NCI-H69 (cell line): ENCODE measurements around the gene TP73.

ENCODE experiments used
- DNase-seq: peaks from one replicate; lab custom pipeline; 2025; lab: John Stamatoyannopoulos, UW

TP73 gene

DNA sequence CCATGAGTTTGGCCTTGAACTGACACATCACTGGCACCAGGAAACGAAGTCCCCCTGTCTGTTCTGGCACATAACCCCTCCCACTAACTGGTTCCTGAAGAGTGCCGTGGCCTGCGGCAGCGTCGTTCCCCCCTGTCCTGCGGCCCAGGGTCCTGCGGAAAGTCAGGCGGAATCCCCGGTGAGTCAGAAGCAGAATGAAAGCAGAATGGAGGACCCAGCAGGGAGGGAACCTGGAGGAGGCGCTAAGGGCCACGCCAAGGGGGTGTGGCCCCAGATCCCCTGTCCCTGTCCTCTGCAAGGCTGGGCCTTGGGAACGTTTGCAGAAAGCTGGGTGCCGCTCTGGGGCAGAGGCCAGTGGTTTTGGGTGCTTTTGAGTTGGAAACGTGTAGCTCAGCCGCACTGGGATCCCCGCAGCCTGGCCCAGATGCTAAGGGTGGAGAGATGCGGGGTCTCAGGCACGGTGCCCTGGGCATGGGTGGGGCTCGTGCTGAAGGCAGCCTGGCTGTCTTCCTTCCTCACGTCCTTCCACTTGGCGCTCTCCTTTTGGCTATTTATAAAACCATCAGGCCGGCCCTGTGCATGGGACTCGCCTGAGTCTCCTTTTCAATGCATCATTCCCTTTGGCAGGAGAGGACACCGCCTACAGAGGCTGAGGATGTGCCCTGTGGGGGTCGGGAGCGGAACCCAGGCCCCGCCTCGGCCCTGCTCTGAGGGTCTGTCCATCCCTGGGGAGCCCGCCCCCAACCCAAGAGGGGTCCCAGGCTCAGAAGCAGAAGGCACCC lies 36.2 kb downstream of the TP73 start:
- no peak for DNase-seq

DNA sequence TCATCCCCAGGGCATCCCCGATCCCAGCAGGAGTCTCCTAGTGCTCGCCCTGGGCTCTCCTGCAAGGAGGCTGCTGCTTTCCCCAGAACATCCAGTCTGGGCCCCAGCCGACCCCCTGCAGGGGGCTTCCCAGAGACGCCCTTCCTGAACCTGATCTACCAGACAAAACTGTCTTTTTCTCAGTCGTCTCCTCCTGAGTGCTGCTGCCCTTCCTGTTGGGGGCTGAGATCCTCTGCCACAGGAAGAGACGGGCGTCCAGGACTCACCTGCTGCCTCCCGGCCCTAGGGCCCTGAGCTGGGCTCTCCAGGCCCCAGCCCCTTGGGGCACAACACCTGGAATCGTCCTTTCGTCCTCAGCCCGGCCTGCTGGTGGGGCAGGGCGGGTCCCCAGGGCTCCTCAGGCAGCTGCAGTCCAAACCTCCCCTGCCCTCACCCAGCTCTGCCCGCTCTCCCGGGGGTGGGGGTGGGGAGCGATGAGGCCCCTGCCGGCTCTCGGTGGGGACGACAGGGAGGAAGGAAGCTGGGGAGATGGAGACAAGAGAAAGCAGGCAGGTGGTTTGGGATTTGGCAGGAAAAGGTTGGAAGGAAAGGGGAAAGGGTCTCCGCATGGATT lies 36.9 kb downstream of the TP73 start:
- DNase-seq, result peak; percentile 25

DNA sequence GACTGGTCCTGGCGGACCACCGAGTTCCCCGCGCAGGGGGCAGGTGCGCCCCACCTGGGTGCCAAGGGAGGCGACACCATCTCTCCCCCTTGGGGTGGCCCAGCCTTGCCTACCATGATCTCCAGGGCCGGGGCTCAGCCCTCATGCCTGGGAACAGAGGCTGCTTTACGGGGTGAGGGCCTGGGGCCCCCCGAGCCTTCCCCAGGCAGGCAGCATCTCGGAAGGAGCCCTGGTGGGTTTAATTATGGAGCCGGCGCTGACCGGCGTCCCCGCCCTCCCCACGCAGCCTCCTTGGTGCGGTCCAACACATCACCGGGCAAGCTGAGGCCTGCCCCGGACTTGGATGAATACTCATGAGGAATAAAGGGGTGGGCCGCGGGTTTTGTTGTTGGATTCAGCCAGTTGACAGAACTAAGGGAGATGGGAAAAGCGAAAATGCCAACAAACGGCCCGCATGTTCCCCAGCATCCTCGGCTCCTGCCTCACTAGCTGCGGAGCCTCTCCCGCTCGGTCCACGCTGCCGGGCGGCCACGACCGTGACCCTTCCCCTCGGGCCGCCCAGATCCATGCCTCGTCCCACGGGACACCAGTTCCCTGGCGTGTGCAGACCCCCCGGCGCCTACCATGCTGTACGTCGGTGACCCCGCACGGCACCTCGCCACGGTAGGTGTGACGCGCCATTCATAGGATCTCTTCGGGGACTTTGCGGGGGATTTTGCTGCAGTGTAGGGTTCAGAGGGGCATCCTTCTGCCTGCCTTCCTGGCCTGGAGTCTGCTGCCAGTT lies 38.2 kb downstream of the TP73 start:
- DNase-seq, result peak; percentile 77

DNA sequence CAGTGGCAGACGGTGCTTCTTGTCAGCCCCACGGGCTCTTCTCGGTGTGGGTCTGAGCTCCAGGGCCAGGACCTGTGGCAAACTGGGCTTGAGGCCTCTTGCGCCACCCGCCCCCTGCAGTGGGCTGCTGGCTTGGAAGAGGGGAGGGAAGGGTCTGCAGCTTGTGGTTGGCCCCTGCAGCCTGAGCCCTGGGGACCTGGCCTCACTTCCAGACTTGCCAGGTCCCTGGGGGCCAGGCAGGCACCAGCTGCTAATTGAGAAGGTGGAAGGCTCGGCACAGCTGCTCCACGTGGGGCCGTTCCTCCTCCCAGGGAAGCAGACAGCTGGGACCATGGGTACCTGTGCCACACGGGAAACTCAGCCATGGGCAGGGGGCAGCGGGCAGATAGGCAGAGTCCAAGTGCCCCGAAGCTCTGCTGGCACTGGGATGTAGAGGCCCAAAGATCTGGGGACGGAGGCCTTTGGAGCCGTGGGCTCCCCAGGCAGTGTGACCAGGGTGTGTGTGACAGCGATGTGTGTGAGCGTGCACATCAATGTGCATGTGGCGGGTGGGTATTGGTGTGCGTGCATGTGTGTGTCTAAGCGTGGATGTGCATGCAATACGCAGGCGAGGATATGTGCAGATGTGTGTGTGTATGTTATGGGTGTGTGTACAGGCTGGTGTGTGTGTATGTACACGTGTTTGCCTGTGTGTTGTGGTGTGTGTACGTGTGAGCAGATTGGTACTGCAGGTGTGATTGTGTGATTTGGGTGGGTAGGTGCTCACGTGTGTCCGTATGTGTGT lies 39.3 kb downstream of the TP73 start:
- peak; percentile 74 for DNase-seq

DNA sequence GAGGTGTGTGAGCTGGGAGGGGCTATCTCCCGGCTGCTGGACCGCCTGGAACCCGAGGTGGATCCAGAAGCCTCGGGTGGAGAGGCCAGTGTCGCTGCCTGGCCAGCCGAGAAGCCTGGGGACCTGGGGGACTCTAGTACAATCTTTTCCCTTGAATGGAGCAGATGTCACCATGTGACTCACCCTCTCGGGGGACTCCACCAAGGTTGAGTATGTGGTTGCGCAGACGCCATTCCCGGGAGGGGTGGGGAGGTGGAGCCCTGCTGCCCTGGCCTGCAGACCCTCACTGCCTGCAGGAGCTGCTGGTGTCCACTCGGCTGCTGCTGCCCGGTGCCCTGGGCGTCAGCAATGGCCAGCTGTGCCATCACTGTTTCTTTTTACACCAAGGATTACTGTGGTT lies 40.3 kb downstream of the TP73 start:
- peak; percentile 13 for DNase-seq

DNA sequence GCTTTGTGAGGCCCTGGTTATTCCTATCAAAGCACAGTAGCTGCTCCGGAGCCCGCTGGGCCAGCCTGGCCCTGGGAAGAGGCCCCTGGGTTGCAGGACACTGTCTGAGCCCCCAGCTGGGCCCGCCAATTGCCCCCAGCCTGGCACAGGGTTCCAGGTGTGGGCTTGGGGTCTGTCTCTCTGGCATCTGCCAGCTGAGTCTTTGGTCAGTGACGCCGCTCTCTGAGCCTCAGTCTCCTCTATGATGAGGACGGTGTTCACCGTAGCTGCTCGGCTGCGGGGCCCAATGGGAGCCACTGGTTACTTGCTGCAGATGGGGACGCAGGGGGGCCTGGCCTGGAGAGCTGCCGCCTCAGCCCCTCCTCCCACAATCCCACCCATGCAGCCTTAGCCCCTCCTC lies 41.0 kb downstream of the TP73 start:
- DNase-seq, result no peak

DNA sequence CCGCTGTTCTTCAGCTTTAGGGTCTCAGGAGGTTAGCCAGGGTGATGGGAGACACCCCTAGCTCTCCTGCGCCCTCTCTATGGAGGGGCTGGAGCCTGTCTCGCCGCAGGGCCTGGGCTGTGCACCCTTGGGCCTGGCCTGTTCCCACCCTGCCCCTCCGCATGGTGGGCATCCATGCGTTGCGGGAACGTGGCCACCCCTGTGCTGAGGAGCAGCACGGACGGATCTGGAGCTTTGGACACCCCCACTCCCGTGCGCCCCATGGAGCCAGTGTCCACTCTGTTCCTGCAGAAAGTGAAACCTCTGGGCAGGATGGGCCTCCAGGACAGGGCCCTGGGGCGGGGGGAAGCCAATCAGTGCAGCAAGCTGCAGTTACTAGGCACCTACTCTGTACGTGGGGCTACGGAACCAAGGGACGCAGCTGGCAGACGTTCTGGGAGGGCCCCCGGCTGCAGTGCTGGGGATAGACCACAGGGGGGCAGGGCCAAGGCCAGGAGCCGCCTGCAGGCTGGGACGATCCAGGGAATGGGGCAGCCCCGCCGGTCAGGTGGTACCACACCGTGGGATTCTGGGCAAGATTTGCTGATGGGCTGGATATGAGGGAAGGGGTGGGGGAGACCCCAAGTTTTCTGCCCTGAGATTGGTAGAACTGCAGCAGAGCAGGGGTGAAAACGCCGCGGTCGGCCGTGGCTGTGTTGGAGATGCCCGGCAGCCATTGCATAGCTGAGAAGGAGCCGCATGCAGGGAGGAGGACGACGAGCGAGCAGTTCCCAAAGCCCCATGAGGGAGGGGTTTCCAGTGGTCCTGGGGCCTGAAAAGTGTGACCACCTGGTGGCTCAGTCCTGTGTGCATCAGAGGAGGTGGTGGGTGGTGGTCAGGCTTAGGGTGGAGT lies 43.3 kb downstream of the TP73 start:
- peak; percentile 15 for DNase-seq

DNA sequence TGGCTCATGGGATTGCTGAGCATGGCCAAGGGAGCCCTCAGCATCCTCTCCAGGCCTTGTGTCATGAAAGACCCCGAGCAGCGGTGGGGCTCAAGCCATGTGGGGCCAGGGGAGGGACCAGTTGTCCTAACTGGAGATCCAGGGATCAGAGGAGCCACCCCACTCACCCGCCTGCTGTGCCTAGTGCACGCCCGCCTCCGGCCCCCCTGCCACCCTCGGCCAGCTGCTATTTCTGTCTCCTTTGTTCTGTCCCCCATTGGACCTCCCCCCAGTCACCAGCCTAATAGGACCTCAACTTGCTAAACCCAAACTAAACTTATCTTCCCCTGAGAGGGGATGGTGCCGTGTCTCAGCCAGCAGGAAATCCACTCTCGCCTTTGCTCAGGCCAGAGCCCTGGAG lies 44.4 kb downstream of the TP73 start:
- peak; percentile 43 for DNase-seq

DNA sequence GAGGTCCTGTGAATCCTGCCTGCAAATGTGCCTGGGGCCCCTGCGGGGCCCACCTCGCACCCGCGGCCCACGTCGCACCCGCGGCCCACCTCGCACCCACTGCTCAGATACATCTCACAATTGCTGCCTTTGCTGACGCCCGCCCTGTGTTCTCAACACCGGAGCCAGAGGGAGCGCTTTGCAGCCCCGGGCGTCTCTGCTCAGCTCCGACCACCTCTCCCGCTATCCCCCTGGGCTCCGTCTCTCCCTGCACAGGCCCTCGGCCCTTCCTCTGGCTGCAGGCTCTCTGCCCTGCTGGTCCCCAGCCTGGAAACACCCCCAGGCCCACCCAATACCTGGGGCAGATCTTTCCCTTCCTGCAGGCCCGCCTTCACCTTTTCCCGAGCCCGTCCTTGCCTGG lies 44.8 kb downstream of the TP73 start:
- DNase-seq, result no peak

DNA sequence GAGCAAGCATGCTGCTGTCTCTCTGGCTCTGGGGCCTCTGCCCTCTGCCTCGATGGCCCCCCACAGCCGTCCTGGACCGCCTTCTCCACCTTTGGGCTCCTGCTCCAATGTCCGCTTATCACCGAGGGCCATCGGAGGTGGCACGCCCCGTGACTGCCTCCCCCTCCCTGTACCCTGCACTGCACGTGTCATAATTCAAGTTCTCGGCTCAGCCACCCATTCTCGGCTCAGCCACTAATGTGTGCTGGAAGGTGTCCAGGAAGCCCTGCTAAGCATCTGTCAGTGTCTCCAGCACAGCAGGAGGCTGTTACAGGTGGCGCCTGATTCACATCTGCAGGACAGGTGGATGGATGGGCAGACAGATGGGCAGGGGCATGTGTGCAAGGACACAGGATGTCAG lies 45.5 kb downstream of the TP73 start:
- DNase-seq, result peak; percentile 97

DNA sequence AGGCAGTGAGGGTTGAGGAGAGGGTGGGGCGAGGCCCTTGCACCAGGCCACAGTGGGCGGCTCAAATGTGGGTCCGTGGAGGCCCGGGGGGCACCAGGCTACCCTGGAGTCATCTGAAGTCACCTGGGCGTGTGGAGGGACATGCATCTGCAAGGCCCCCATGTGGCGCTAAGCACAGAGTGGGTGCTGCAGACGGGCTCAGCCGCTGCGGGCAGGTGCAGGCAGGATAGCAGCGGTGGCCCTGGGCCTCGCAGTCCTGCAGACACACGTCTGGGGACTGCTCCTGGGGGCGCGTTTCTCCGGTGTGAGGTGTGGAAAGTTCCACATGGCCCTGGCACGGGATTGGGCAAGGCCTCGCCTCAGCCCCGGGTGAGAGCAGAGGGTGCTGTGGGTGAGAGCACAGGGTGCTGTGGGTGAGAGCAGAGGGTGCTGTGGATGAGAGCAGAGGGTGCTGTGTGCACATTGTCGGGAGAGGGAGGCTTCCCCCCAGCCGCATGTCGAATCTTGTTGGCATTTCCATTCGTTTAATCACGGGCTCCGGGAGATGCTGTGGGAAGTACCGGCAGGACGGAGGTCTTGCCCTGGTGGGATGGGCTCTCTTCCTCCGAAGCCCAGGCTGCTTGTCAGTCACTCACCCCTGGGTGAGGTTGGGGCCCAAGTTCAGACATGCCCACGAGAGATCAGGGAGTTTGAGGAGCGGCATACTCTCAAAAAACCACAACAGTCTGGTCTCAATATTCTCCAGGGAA lies 46.5 kb downstream of the TP73 start:
- no peak for DNase-seq

DNA sequence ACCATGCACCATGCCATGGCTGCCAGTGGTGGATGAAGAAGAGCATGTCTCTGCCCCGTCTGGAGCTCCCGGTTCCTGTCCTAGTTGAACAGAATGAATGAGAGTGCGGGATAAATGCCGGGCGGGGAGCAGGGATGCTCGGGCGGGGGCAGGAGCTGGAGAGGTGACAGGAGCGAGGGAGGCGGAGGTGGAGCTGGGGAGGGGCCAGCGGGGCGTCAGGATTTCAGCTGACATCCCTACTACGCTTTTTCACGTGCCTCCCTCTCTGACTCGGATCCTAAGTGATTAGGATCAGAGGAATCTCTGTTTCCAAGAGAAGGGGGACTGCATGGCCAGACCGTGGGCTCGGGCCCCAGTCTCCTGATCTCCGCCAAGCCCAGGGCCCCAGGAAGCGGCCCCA lies 47.3 kb downstream of the TP73 start:
- no peak for DNase-seq

DNA sequence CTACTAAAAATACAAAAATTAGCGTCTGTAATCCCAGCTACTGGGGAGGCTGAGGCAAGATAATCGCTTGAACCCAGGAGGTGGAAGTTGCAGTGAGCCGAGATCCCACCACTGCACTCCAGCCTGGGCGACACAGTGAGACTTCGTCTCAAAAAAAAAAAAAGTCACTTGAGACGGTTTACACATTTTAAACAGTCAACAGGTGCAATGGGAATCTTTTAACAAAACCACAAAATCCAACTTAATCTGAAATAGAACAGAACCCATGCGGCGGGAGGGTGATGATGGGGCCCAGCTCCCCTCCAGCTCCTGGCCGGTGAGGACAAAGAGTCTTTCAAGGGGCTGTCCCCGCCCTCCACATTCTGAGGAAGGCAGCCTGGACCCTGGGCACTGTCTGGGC lies 48.3 kb downstream of the TP73 start:
- no peak for DNase-seq

DNA sequence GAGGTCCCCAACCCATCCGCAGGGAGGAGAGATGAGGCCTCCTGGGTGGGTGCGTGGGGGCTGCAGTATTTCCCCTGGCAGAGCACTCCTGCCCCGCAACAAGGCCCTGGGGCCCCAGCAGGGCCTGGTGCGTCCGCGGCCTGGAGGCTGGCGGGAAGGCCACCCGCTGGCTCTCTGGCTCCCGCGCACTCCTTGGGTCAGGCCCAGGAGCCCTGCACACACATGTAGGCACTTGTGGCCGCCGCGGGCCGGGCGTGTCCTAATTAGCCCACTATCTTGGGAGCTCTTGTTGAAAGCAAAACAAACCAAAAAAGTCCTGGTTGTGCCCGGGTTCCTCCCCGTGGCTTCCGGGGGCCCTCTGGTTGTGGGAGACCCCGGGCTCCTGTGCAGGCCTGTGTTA lies 50.2 kb downstream of the TP73 start:
- no peak for DNase-seq

DNA sequence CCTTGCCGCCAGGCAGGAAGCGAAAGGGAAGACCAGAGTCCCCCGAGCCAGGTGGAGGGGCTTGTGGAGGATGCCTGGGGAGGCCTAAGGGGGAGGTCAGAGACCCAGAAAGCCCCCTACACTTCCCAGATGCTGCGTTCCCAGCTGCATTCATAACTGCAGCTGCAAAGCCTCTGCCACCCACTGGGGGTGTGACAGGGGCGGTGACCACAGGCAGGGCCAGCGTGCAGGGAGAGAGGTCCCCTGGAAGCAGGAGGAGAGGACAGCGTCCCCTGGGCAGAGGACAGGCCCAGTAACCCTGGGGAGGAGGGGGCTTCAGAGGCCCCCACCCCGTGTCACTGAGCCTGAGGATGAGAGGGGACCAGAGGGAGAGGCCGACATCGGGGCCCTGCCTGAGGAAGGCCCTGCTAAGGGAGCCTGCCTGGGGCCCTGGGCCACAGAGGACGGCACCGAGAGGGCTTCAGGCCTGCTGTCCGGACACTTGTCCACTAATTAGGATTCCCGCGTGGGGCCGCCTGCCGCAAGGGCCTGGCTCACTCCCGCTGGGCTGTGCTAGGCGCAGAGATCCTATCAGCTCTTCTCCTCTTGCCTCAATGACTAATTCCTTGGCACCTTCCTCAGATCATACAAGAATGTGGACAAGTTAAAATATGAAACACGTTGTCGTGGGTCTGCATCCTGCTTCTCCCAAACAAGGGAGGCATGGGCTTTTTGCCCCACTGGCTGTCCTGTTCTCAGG lies 50.8 kb downstream of the TP73 start:
- DNase-seq, result no peak

DNA sequence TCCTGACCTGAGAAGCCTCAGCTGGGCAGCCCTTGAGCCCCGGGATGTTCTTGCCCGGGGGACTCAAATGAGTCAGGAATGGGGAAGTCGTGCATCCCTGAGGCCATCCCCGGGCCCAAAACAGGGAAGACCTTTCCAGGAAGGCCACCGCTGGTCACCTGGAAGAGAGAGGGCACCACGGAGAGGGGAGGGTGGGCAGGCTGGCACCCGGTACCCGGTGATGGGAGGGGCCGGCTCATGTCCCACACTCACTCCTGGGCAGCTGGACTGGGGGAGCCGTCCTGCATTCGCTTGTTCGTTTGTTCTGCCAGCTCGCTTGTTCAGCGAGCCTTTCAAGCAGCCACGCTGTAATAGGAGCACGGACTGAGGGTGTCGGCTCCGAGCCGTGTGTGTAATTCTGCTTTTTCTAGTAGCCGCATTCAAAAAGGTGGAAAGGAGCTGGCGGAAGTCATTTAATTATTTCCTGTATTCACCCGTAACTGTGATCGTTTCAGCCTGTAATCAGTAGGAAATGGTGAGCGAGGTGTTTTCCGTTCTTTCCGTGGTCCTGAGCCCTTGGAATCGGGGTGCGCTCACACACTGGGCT lies 51.6 kb downstream of the TP73 start:
- no peak for DNase-seq

DNA sequence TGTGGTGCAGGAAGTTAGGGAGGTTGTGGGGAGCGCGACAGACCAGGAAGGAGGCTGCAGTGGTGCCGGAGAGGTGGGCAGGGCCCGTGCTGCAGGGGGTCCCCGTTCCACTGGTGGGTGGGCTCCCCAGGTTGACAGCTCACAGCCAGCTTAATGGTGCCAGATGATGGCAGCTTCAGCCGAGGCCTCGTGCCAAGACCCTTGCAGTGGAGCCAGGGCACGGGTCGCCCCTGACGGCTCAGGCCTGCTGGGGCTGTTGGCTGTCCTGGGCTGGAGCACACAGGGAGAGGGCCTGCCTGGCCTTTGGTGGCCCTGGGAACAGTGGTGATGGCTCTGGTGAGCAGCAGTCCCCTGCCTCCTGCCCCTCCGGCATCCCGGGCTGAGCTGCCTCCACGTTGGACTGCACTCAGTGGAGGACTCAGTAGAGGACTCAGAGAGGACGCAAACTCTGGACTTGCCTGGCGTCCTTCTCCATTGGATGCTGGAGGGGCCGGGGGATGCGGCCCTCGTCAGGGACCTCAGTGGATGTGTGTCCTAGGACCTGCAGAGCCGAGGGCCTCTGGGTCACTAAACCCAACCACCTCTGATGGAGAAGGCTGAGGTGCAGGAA lies 53.1 kb downstream of the TP73 start:
- DNase-seq, result no peak

DNA sequence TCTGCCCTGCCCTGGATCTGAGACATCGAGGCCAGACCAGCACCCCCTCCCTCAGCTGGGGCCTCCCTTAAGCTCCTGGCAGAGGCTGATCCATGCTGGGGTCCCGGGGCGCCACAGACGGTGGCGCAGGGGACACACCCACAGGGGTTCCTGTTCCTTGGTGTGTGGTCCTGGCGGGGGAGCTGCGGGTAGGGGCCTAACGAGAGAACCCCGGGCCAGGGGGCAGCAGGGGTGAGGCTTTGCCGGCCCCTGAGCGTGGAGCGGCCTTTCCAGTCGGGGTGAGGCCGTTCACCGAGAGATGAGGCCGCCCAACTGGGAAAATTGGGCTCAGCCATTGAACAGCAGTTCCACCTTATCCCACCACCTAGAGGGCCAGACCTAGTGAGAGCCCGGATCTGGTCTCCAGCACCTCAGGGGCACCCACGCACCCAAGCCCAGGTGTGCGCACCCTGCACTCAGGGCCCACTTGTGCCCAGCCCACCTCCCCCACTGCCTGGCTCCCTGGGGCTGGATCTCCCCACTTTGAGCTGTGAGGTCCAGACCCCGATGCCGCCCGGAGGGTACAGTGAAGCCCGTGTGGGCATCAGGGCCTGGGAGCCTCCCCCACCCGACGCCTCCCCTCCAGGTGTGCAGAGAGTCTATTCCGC lies 54.5 kb downstream of the TP73 start:
- no peak for DNase-seq
